HepG2 (cell line): ENCODE results near the gene TRMT5. TPM values are rescaled to one million over a fixed set of nuclear protein-coding genes. Genes with fewer than 3 reads are reported as not detected.

ENCODE experiments used
- ZBTB40 ChIP-seq, 2 experiments: fragments of 450-650 bp in 1 of 2; sonication (generic) in 1 of 2; formaldehyde crosslinking in 1 of 2; IDR thresholded peaks; 2 replicates each; pipeline versions ENCODE4 v1.6.1 to v1.8.0; 2016 to 2022; ENCODE audit warnings: antibody characterized with exemption in 1 of 2, mild to moderate bottlenecking in 1 of 2, missing genetic modification reagents in 1 of 2
- polyA plus RNA-seq, 8 experiments: library from polyadenylated mRNA; depleted of rRNA in 3 of 8; stranded (reverse) in 7 of 8; unstranded in 1 of 8; fragments of >200 nt; fragmentation: Illumina TruSeq in 4 of 8; extraction: Trizol in 4 of 8; gene quantifications; 2 replicates each; pipeline versions ENCODE4 v1.2.1 to v1.2.3, GENCODE V29; 2011 to 2016; ENCODE audit warnings: low read depth in 4 of 8, missing spikeins in 1 of 8, mixed read lengths in 1 of 8; ENCODE audit not compliant: insufficient read depth in 1 of 8
- total RNA-seq, 5 experiments: library from RNA; depleted of rRNA; stranded (reverse); fragments of >200 nt; fragmentation: Illumina TruSeq; extraction: Trizol; gene quantifications; 2 replicates each; pipeline ENCODE4 v1.2.3, GENCODE V29; 2016; ENCODE audit warnings: low read depth in 1 of 5

The TRMT5 gene
- total and polyA plus RNA-seq, 2 of the 13 experiments (the other 11 are each of a cell fraction or from before 2014, with no cell fraction given): 3.6 to 16.0 TPM

- no peak for TF ChIP-seq ZBTB40 (IDR thresholded peaks at IDR 0.05)
- TF ChIP-seq ZBTB40 (CRISPR knock-in tag; IDR thresholded peaks at IDR 0.05): no peak
These were observed 3.3 kb upstream of the TRMT5 start (continued) for GRCh38 chr14:60984196-60984595.
